Right lobe of liver (tissue), 6 donors: ENCODE measurements around the gene SEMA6C. TPM values are rescaled to one million over a fixed set of nuclear protein-coding genes. Genes with fewer than 3 reads are reported as not detected.
"Not testable (repeated sequence)": the region's sequence is repeated elsewhere in the genome, so short reads cannot be mapped to it uniquely, and the experiment has no call there.

Source experiments
- ATAC-seq, 4 donors: fragments of 200-7000 bp; cut with Tn5 transposase; one replicate each; pipeline ENCODE4 v1.9.1; 2020; ENCODE audit warnings: mild to moderate bottlenecking in 4 of 4, moderate library complexity in 4 of 4
- DNase-seq, 3 donors: peaks; one replicate each; pipeline ENCODE4 v3.0.0-alpha.2; 2020
- H3K27ac ChIP-seq, 3 donors: fragments of 200-600 bp; one replicate each; pipeline ENCODE4 v1.8.0; 2022
- H3K27me3 ChIP-seq, 2 donors: fragments of 200-600 bp; one replicate each; pipeline ENCODE4 v1.8.0; 2022
- H3K36me3 ChIP-seq, 4 donors: fragments of 200-600 bp; sonication (generic) in 1 of 4; one replicate each; pipeline versions ENCODE4 v1.5.1 to v1.8.0; 2017 to 2022; ENCODE audit warnings: control low read depth in 1 of 4
- H3K4me1 ChIP-seq, 4 donors: fragments of 200-600 bp; sonication (generic) in 1 of 4; one replicate each; pipeline versions ENCODE4 v1.5.1 to v1.8.0; 2017 to 2022; ENCODE audit warnings: control low read depth in 1 of 4
- H3K4me3 ChIP-seq, 3 donors: fragments of 200-600 bp; one replicate each; pipeline ENCODE4 v1.8.0; 2022
- H3K9me3 ChIP-seq, 4 donors: fragments of 200-600 bp; sonication (generic) in 1 of 4; one replicate each; pipeline versions ENCODE4 v1.5.1 to v1.8.0; 2017 to 2022; ENCODE audit warnings: control low read depth in 1 of 4
- CTCF ChIP-seq, 4 donors: fragments of 200-600 bp in 3 of 4; fragments of 450-650 bp in 1 of 4; IDR thresholded peaks; one replicate each; pipeline versions ENCODE4 v1.5.1 to v1.8.0; 2016 to 2022; ENCODE audit warnings: antibody characterized with exemption in 4 of 4, mild to moderate bottlenecking in 2 of 4
- POLR2A ChIP-seq: fragments of 450-650 bp; IDR thresholded peaks from one replicate; pipeline ENCODE4 v1.6.1; 2017; ENCODE audit warnings: antibody characterized with exemption, mild to moderate bottlenecking
- WGBS: methylation state at CpG from one replicate; pipeline ENCODE4 v1.1.6; 2018; ENCODE audit warnings: low coverage, low lambda C conversion rate; ENCODE audit not compliant: insufficient coverage; ENCODE audit errors: missing lambda C conversion rate; 5-methylcytosine and 5-hydroxymethylcytosine counted together
- intact Hi-C, 2 donors: fragments of 100-400 bp; cut with DNase I; formaldehyde crosslinking; loops; one replicate each; pipeline versions ENCODE4 v1.11.2 to v1.14.1; 2022
- total RNA-seq, 6 experiments: library from RNA; depleted of rRNA in 2 of 6; stranded (reverse); fragments of >200 nt in 2 of 6; fragmentation: NEBNext Ultra II Directional in 3 of 6; extraction: Animal tissue kit (Norgen Biotek cat#: 25700) in 3 of 6; gene quantifications; one replicate each; pipeline versions ENCODE4 v1.1.0 to v1.2.4, GENCODE V29; 2016 to 2023
- donor health status: DM: no; HTN: yes; CAD: no.
- donor health status: DM: no; HTN: no; CAD: no.
- donor health status: DM: no; HTN: no; CAD: no.
- donor health status: DM: no; HTN: yes; CAD: no.
- donor health status: DM: no; HTN: yes; CAD: no.

SEMA6C gene
- total RNA-seq, 6 experiments from 2014 or later: 0.87 to 8.3 (median 4.1) TPM

- no peaks in the 10 kb centered on the region for H3K27me3 ChIP-seq
- intact Hi-C loops: no loop called here
- DNase-seq (no peak), ATAC-seq (no peak)
- no peak overlapping the region for H3K4me3 ChIP-seq
- H3K9me3 ChIP-seq: no peaks in the 10 kb centered on the region
- peaks cover 0 to 11% (median 0%) of the 10 kb centered on the region in 4 donors for H3K36me3 ChIP-seq
- no peaks in the 10 kb centered on the region for H3K4me1 ChIP-seq
- no peak for TF ChIP-seq CTCF (IDR thresholded peaks at IDR 0.05)
- TF ChIP-seq POLR2A: no peak
- 98% methylated on average over 5 of the region's 5 CpGs for WGBS
- H3K27ac ChIP-seq: no peak overlapping the region
Observed at GRCh38 chr1:151113877-151114276, 32.6 kb downstream of the SEMA6C start.

GRCh38 chr1:151108331-151108730, 38.1 kb downstream of the SEMA6C start:
- ATAC-seq: no peak
- intact Hi-C loops: no loop called here
- TF ChIP-seq CTCF (IDR thresholded peaks at IDR 0.05) (no peak), POLR2A (no peak)
- WGBS: 86% methylated on average over 5 of the region's 5 CpGs
- no peak overlapping the region for H3K27ac ChIP-seq
- H3K4me3 ChIP-seq: no peak overlapping the region
- no peak for DNase-seq
- no peaks in the 10 kb centered on the region for H3K9me3 ChIP-seq
- H3K27me3 ChIP-seq: no peaks in the 10 kb centered on the region
- H3K36me3 ChIP-seq: peaks cover 0 to 10% (median 0%) of the 10 kb centered on the region in 4 donors
- H3K4me1 ChIP-seq: no peaks in the 10 kb centered on the region

- Histone ChIP-seq H3K36me3 (peaks cover 0 to 10% (median 0%) of the 10 kb centered on the region in 4 donors), H3K9me3 (no peaks in the 10 kb centered on the region), H3K27ac (no peak overlapping the region), H3K27me3 (no peaks in the 10 kb centered on the region), H3K4me1 (no peaks in the 10 kb centered on the region), H3K4me3 (no peak overlapping the region)
- DNase-seq (no peak), ATAC-seq (no peak)
- no peak for TF ChIP-seq CTCF (IDR thresholded peaks at IDR 0.05)
- no peak for TF ChIP-seq POLR2A
- intact Hi-C loops: no loop called here
- 57% methylated on average over 2 of the region's 2 CpGs for WGBS
Observed at GRCh38 chr1:151106894-151107293, 39.5 kb downstream of the SEMA6C start.

- TF ChIP-seq POLR2A: no peak
- TF ChIP-seq CTCF (IDR thresholded peaks at IDR 0.05): no peak
- H3K27me3 ChIP-seq: no peaks in the 10 kb centered on the region
- no peaks in the 10 kb centered on the region for H3K9me3 ChIP-seq
- peaks cover 0 to 10% (median 0%) of the 10 kb centered on the region in 4 donors for H3K36me3 ChIP-seq
- H3K27ac ChIP-seq: no peak overlapping the region
- DNase-seq (no peak), ATAC-seq (no peak)
- H3K4me1 ChIP-seq: no peaks in the 10 kb centered on the region
- H3K4me3 ChIP-seq: no peak overlapping the region
- intact Hi-C loops: no loop called here
Observed at GRCh38 chr1:151104630-151105029, 41.8 kb downstream of the SEMA6C start.

GRCh38 chr1:151098126-151098525, 48.3 kb downstream of the SEMA6C start:
- no peaks in the 10 kb centered on the region for H3K9me3 ChIP-seq
- no peak for DNase-seq
- ATAC-seq: no peak
- TF ChIP-seq CTCF (IDR thresholded peaks at IDR 0.05): no peak
- no peak for TF ChIP-seq POLR2A
- H3K36me3 ChIP-seq: peaks cover 0 to 6% (median 0%) of the 10 kb centered on the region in 4 donors
- H3K27ac ChIP-seq: no peak overlapping the region
- H3K27me3 ChIP-seq: no peaks in the 10 kb centered on the region
- intact Hi-C loops: loop anchor here in 1 of 2 donors (5.0 kb wide), 1 partner anchor 59 kb away; the partner anchor contains the start of gene TNFAIP8L2
- no peaks in the 10 kb centered on the region for H3K4me1 ChIP-seq
- H3K4me3 ChIP-seq: no peak overlapping the region
- WGBS: no CpG with 5 or more reads among the region's 1 CpG

- H3K4me3 ChIP-seq, H3K36me3 ChIP-seq, H3K27me3 ChIP-seq, H3K27ac ChIP-seq, H3K4me1 ChIP-seq, H3K9me3 ChIP-seq, ATAC-seq, DNase-seq: not testable (repeated sequence)
- intact Hi-C loops: loop anchor here in 1 of 2 donors (5.0 kb wide), 1 partner anchor 60 kb away; the partner anchor contains the start of gene TNFAIP8L2
- WGBS: 87% methylated on average over 6 of the region's 6 CpGs
Observed at GRCh38 chr1:151097426-151097825, 49.0 kb downstream of the SEMA6C start.
